Activated naive CD4-positive, alpha-beta T cell treated with anti-CD3 and anti-CD28 coated beads, Interleukin-2, amount 10 ng/mL, durations not matched to agents 7 days and 5 days (primary cell): Measurements from ENCODE around the gene TBC1D22A.

Experiments
- CTCF ChIA-PET: fragments of 350-600 bp; sonication (Branson Sonifier 250); formaldehyde crosslinking; loops from one replicate; lab custom pipeline; 2021; ENCODE audit warnings: antibody characterized with exemption; lab: Charles Lee
- DNase-seq: peaks from one replicate; pipeline ENCODE4 v3.0.0-alpha.2; 2020
- H3K27ac Mint-ChIP-seq: one replicate; pipeline ENCODE4 v1.8.0; 2021; ENCODE audit warnings: mild to moderate bottlenecking, moderate library complexity, mixed read lengths
- H3K27me3 Mint-ChIP-seq: one replicate; pipeline ENCODE4 v1.8.0; 2021; ENCODE audit warnings: mild to moderate bottlenecking, mixed read lengths
- H3K36me3 Mint-ChIP-seq: one replicate; pipeline ENCODE4 v1.8.0; 2021; ENCODE audit warnings: mixed read lengths
- H3K4me1 Mint-ChIP-seq: one replicate; pipeline ENCODE4 v1.8.0; 2021; ENCODE audit warnings: mixed read lengths
- H3K4me3 Mint-ChIP-seq: one replicate; pipeline ENCODE4 v1.8.0; 2021; ENCODE audit warnings: mild to moderate bottlenecking, moderate library complexity, mixed read lengths
- H3K9me3 Mint-ChIP-seq: one replicate; pipeline ENCODE4 v1.8.0; 2021; ENCODE audit warnings: mixed read lengths

Gene TBC1D22A

DNA sequence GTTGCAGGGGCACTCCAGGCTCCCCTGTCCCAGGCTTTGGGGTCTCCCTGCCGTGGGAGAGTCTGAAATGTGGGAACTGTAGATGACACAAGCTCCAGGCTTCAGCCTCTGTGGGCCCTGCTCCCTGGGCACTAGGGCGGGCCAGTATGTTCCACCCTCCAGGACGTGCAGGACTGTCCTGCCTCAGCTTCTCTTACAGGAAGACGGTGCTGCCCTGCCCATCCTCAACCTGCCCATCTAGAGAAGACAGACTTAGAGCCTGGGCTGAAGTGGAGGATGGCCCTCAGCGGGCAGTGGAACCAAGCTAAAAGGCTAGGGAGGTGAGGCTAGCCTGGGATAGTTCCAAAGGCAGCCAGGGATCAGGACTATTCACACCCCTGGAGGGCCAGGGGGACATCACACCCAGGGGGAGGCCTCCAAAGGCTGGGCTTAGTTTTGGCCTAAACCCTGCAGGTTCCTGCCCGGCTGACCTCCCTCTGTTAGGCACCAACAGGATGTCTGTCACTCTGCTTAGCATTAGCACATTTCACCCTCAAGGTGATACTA is 20.4 kb upstream of the TBC1D22A start:
- Mint-ChIP-seq H3K27me3 (peaks cover 4% of the 10 kb centered on the region), H3K36me3 (peaks cover 11% of the 10 kb centered on the region), H3K4me3 (no peak overlapping the region), H3K27ac (no peak overlapping the region), H3K9me3 (peaks cover 7% of the 10 kb centered on the region), H3K4me1 (peaks cover 18% of the 10 kb centered on the region)
- DNase-seq: no peak
- CTCF ChIA-PET: interaction anchor here (1.0 kb wide), 1 partner anchor 17 kb away, joined by 3 read pairs; no protein-coding TSS in a partner anchor

DNA sequence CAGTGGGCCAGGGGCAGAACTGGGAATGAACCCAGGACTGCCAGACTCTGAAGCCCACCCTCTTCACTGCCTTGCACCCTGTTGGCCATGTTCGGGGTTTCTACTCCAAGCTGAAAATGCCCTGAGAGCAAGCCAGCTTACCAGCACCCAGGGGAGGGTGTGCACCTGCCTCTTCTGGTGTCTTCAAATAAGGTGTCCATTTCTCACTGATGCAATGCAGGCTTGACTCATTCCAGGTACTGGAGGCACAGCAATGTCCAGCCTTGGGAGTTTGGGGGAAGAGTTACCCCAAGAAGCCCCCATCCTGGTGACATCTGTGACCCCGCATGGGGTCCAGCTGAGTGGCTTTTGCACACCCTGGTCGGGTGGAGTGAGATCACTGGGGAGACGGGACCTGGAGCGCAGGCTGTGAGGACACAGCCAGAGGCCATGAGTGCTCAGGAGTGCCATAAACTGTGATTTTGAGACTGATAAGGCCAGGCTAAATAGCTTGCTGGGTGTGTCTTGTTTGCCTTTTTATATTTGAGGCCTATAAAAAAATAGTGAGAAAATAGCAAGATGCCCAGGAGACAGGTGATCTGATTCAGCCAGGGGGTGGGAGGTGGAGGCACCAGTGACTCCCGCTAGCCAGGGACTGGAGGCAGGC is 19.8 kb upstream of the TBC1D22A start:
- peaks cover 14% of the 10 kb centered on the region for H3K4me1 Mint-ChIP-seq
- CTCF ChIA-PET: interaction anchor here (0.9 kb wide), 1 partner anchor 14 kb away, joined by 3 read pairs; no protein-coding TSS in a partner anchor
- H3K4me3 Mint-ChIP-seq: no peak overlapping the region
- H3K27ac Mint-ChIP-seq: no peak overlapping the region
- peaks cover 7% of the 10 kb centered on the region for H3K9me3 Mint-ChIP-seq
- peaks cover 7% of the 10 kb centered on the region for H3K36me3 Mint-ChIP-seq
- peaks cover 4% of the 10 kb centered on the region for H3K27me3 Mint-ChIP-seq
- no peak for DNase-seq

DNA sequence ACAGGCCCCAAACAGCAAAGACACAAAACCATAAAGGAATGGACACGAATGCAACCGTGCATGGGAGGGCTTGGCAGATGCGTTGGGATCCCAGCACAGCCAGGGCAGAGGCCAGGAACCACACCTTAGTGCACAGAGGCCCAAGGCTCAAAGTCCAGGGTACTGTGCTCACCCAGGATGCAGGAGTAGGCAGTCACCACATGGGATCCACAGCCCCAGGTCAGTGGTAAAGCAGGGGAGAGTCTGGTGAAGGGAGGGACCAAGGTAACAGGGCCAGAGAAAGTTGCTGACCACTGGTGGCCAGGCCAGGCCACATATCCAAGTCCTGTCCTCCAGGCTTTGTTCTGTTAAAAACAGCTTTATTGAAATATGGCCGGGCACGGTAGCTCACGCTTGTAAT is 17.9 kb upstream of the TBC1D22A start:
- Mint-ChIP-seq H3K27ac (no peak overlapping the region), H3K4me1 (peaks cover 18% of the 10 kb centered on the region)
- CTCF ChIA-PET: interaction anchor here (1.4 kb wide), 1 partner anchor 59 kb away, joined by 4 read pairs; no protein-coding TSS in a partner anchor

DNA sequence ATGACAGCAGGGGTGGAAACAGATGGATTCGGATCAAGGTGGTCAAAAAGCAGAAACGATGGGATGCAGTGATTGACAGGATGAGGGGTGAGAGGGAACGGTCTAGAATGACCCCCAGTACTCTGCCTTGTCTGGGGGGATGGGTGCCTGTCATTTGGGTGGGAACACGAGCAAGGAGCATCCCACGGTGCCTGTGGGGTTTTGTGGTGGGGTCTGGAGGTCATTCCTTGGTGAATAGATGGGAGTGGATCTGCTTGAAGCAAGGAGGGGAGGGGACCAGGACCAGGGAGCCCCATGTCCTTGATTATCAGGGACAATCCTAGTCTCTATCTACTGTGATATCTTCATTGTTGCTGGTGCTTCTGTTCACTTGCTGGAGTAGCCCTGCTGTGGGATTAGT is 16.3 kb upstream of the TBC1D22A start:
- CTCF ChIA-PET: no interaction called here
- H3K4me1 Mint-ChIP-seq: peaks cover 27% of the 10 kb centered on the region
- peaks cover 7% of the 10 kb centered on the region for H3K9me3 Mint-ChIP-seq
- H3K27ac Mint-ChIP-seq: no peak overlapping the region
- H3K27me3 Mint-ChIP-seq: peaks cover 4% of the 10 kb centered on the region
- no peak for DNase-seq
- peaks cover 6% of the 10 kb centered on the region for H3K36me3 Mint-ChIP-seq
- H3K4me3 Mint-ChIP-seq: no peak overlapping the region

More for the DNA sequence above, 17.9 kb upstream of the TBC1D22A start:
- Mint-ChIP-seq H3K27me3 (peaks cover 4% of the 10 kb centered on the region), H3K36me3 (peaks cover 6% of the 10 kb centered on the region), H3K4me3 (no peak overlapping the region), H3K9me3 (peaks cover 7% of the 10 kb centered on the region)
- DNase-seq: no peak

DNA sequence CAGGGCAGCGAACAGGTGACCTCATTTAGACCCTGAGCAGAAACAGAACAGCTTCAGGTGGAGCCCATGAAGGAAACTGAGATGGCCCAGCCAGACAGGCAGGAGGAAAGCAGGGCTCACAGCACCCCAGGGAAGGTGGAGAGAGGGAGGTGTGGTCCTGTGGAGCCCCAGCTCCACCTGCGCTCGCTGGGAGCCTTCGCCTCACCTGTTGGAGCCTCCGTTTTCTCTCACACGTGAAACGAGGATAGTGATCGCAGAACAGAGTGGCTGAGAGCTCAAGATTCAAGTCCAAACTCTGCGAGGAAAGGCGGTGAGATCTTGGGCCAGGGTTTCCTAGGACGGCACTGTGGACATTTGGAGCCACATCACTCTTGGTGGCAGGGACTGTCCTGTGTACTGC is 15.8 kb upstream of the TBC1D22A start:
- Mint-ChIP-seq H3K27ac (no peak overlapping the region), H3K4me1 (peaks cover 27% of the 10 kb centered on the region), H3K36me3 (peaks cover 6% of the 10 kb centered on the region), H3K9me3 (peaks cover 7% of the 10 kb centered on the region), H3K4me3 (no peak overlapping the region), H3K27me3 (peaks cover 4% of the 10 kb centered on the region)
- no peak for DNase-seq
- CTCF ChIA-PET: no interaction called here

DNA sequence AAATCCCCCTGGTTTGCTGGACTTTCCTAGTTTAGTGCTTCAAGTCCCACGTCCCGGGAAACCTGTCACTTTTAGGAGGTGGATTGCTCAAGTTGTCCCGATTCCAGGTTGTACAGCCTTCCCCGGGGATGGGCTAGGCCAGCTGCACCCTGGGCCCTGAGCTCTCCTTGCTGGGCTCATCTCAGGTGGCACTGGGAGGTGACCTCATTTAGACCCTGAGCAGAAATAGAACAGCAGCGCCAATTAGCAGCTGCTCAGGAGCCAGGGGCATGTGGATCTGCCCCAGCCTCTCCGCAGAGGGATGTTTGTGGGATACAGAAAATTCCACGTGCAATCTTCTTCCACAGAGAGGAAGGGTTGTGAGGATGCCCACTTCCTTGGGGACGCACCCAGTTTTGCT is 14.8 kb upstream of the TBC1D22A start:
- Mint-ChIP-seq H3K27me3 (peaks cover 4% of the 10 kb centered on the region), H3K27ac (no peak overlapping the region), H3K4me1 (peaks cover 27% of the 10 kb centered on the region), H3K4me3 (no peak overlapping the region), H3K36me3 (peaks cover 6% of the 10 kb centered on the region), H3K9me3 (peaks cover 6% of the 10 kb centered on the region)
- no peak for DNase-seq
- CTCF ChIA-PET: no interaction called here

DNA sequence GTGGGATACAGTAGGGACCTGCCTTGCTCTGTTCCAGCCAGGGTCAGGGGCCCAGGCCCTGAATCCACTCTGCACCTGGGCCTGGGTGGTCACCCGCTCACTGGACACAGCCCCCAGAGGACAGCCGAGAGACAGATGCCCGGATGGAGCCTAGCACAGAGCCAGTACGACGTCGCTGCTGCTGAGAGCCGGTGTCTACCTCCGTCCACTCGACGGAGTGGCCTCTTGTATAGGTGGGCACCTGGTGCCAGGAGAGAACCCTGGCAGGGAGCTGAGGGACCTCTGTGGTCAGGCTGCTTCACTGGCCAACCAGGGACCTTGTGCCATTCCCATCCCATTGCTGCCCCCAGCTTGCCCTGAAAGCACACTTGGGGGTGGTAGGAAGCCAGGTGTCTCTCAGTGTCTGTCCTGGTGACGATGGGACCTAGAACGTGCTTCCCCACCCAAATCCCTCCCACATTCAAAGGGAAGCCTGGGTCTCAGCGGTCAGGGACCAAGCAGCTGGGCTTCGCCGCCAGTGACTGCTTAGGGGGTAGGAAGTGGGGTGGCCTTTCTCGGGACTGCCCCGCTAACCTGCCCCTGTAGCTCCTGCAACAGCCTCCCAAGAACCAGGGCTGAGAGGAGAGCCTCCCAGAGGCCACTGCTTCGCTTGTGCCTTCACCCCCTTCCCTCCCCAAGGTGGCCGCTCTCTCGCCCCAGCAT is 14.1 kb upstream of the TBC1D22A start:
- CTCF ChIA-PET: interaction anchor here (1.0 to 3.3 kb wide), 4 partner anchors 9 to 184 kb away, joined by 3 to 27 read pairs (median 6); no protein-coding TSS in a partner anchor
- Mint-ChIP-seq H3K4me3 (peak overlapping the region; percentile 64), H3K36me3 (no peaks in the 10 kb centered on the region), H3K27ac (peak overlapping the region; percentile 95), H3K27me3 (peaks cover 4% of the 10 kb centered on the region), H3K9me3 (no peaks in the 10 kb centered on the region), H3K4me1 (peaks cover 27% of the 10 kb centered on the region)
- no peak for DNase-seq

DNA sequence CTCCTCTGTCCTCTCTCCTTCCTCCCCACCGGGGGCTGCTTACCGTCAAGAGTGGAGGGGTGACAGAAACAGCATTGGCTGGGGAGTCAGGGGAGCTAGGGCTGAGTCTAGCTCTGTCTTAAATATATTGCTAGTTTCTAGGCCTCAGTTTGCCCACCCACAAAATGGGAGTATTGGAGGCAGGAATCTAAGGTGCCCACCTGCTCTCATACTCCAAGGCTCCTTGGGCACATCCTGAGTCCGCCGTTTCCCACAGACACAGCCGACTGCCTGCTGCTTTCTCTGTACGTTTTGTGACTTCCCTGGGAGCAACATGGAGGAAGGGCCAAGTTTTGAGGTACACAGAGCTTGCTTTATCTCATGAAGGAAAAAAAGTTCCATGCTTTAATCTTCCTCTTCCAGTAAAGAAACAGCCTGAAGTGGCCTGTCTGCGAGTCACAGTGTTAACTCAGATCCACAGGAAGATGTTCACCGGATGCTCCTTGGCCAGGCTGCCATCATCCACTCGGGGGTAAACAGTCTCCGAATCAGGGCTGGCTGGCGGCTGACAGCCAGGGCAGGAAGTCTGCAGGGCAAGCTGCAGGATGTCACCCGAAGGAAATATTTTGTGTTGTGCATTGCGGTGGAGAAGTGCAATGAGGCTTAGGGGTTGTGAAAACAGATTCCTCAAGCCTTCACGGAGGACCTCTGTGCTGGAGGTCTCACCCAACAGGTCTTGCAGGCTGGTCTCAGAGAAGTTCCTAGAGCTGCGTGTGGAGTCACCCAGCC is 13.4 kb upstream of the TBC1D22A start:
- H3K4me1 Mint-ChIP-seq: peaks cover 29% of the 10 kb centered on the region
- H3K27ac Mint-ChIP-seq: peak overlapping the region; percentile 95
- H3K27me3 Mint-ChIP-seq: peaks cover 4% of the 10 kb centered on the region
- H3K4me3 Mint-ChIP-seq: peak overlapping the region; percentile 64
- peak; percentile 77 for DNase-seq
- no peaks in the 10 kb centered on the region for H3K36me3 Mint-ChIP-seq
- CTCF ChIA-PET: interaction anchor here (1.0 to 3.3 kb wide), 7 partner anchors 10 to 185 kb away, joined by 3 to 27 read pairs (median 3); partner anchors contain the start of gene TBC1D22A
- H3K9me3 Mint-ChIP-seq: no peaks in the 10 kb centered on the region

DNA sequence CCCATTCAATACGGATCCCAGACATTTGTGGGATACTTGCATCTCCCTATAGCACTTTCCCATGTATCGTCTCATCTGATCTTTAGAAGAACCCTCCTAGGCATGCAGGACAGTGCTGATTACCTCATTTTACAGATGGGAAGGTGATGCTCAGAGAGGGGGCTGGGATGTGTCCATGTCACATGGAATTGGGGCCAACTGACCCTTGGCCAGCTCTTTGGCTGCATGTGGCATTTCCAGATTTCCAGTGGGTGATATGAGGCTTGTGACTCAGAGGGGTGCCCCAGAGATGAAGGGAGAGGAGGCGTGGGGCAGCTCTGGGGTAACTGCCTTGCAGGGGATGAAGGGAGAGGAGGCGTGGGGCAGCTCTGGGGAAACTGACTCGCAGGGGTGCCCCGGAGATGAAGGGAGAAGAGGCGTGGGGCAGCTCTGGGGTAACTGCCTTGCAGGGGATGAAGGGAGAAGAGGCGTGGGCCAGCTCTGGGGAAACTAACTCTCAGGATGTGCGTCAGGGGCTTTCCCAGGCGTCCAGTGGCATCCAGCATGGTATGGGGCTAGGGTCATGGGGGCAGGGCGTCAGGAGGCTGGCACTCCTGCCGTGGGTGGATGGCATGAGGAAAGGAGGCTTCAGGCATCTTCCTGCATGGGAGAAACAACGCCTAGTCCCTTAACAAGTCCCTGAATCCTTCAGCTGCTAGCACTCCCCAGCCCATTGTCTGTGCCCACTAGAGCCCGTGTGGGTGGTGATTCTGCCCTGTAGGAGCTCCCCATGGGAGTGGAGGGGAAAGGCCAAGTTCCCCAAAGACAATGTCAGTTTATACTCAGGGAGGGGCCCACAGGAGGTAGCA is 12.5 kb upstream of the TBC1D22A start:
- DNase-seq: no peak
- Mint-ChIP-seq H3K27me3 (peaks cover 4% of the 10 kb centered on the region), H3K4me3 (peak overlapping the region; percentile 64), H3K27ac (peak overlapping the region; percentile 95), H3K4me1 (peaks cover 29% of the 10 kb centered on the region), H3K9me3 (peaks cover under 1% of the 10 kb centered on the region), H3K36me3 (no peaks in the 10 kb centered on the region)
- CTCF ChIA-PET: interaction anchor here (1.0 to 3.3 kb wide), 6 partner anchors 9 to 186 kb away, joined by 3 to 27 read pairs (median 4); partner anchors contain the start of gene TBC1D22A

DNA sequence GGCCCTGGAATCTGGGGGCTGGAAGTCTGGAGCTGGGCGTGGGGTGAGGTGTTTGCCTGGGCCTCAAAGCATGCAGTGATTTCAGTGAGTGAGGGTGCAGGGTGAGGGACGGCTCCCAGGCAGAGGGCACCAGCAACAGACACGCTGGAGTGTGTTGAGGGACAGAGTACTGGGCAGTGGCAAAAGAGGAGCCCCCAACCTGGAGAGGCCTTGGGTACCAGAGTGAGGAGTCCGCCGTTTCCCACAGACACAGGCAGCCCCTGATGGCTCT is 12.0 kb upstream of the TBC1D22A start:
- no peaks in the 10 kb centered on the region for H3K36me3 Mint-ChIP-seq
- H3K9me3 Mint-ChIP-seq: peaks cover 3% of the 10 kb centered on the region
- H3K27ac Mint-ChIP-seq: peak overlapping the region; percentile 95
- peaks cover 4% of the 10 kb centered on the region for H3K27me3 Mint-ChIP-seq
- H3K4me3 Mint-ChIP-seq: no peak overlapping the region
- H3K4me1 Mint-ChIP-seq: peaks cover 29% of the 10 kb centered on the region
- DNase-seq: no peak
- CTCF ChIA-PET: interaction anchor here (3.3 kb wide), 1 partner anchor 8 kb away, joined by 27 read pairs; no protein-coding TSS in a partner anchor

DNA sequence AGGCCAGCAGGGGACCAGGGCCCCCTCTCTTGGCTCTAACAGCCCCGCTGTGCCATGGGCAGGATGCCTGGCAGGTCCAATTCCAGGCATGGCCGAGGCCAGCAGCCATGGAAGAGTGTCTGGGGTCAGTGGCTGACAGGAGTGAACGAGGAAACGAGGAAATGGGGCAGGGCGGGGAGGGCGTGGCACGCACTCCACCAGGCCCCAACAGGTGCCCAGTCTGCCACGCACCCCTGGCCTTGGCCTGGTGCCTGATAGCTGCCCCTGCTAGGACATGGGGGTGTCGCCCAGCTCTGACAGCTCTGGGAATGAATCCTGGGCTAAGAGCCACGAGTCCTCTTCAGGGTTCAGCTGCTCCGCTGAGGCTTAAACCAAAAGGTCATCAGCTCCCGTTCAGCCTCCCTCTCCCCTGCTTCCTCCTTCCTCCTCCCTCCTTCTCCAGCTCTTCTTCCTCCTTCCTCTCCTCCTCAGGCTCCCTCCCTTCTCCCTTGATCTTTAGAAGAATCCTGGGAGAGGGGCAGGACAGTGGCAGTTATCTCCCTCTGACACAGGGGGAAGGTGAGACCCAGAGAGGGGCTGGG is 11.5 kb upstream of the TBC1D22A start:
- Mint-ChIP-seq H3K27me3 (peaks cover 3% of the 10 kb centered on the region), H3K9me3 (peaks cover 5% of the 10 kb centered on the region), H3K27ac (peak overlapping the region; percentile 58), H3K36me3 (no peaks in the 10 kb centered on the region), H3K4me3 (no peak overlapping the region), H3K4me1 (peaks cover 29% of the 10 kb centered on the region)
- no peak for DNase-seq
- CTCF ChIA-PET: interaction anchor here (1.3 to 3.3 kb wide), 2 partner anchors 8 to 52 kb away, joined by 5 to 27 read pairs; no protein-coding TSS in a partner anchor

DNA sequence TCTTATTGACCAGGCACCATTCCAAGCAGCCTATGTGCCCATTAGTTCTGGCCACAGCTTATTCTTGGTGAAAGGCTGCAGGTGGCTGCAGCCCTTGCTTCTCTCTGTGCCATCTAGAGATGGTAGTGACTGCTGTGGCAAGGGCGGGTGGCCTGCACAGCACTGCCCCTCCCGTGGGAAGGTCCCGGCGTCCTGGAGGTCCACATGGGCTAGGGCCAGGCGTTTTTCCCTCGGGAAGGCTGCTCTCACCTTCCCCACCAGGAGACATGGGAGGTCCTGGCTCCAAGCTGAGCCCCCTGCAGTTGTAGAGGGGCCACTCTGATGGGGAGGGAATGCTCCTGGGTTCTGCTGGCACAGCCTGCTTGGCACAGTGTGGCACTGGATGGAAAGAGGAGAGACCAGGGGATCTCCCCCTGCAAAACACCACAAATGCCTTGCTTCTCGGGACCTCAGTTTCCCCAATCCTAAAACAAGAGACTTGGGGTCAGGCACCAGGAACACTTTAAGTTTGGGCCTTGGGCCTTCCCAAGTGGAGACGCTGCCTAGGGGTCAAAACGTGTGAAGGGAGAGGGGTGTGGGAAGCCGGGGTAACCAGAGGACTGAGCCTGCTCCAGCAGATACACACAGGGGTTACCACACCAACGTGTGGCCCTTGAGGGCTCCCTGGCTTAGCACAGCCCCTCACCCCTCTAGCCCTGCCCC is 10.0 kb upstream of the TBC1D22A start:
- H3K4me3 Mint-ChIP-seq: no peak overlapping the region
- H3K27me3 Mint-ChIP-seq: no peaks in the 10 kb centered on the region
- H3K9me3 Mint-ChIP-seq: peaks cover 15% of the 10 kb centered on the region
- DNase-seq: no peak
- H3K4me1 Mint-ChIP-seq: peaks cover 36% of the 10 kb centered on the region
- no peak overlapping the region for H3K27ac Mint-ChIP-seq
- H3K36me3 Mint-ChIP-seq: peaks cover 6% of the 10 kb centered on the region
- CTCF ChIA-PET: no interaction called here

DNA sequence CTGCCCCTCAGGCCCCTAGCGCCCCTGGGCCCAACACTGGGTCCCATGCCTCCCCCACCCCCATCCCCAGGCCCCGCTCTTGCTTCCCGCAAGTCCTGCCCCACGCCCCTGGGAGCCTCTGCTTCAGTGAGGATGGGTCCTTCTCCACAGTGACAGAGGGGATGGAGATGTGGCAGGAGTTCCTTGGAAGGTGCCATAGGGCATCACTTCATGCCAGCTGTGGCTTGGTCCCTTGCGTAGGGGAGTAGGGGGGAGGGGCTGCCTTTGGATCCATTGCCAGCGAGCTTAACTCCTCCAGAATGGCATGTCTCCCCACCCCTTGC is 9.5 kb upstream of the TBC1D22A start:
- Mint-ChIP-seq H3K36me3 (peaks cover 6% of the 10 kb centered on the region), H3K27me3 (no peaks in the 10 kb centered on the region), H3K9me3 (peaks cover 15% of the 10 kb centered on the region), H3K4me3 (no peak overlapping the region), H3K27ac (no peak overlapping the region), H3K4me1 (peaks cover 36% of the 10 kb centered on the region)
- DNase-seq: no peak
- CTCF ChIA-PET: no interaction called here
